Measurements from ENCODE around the gene NELFCD.

Gene NELFCD

DNA sequence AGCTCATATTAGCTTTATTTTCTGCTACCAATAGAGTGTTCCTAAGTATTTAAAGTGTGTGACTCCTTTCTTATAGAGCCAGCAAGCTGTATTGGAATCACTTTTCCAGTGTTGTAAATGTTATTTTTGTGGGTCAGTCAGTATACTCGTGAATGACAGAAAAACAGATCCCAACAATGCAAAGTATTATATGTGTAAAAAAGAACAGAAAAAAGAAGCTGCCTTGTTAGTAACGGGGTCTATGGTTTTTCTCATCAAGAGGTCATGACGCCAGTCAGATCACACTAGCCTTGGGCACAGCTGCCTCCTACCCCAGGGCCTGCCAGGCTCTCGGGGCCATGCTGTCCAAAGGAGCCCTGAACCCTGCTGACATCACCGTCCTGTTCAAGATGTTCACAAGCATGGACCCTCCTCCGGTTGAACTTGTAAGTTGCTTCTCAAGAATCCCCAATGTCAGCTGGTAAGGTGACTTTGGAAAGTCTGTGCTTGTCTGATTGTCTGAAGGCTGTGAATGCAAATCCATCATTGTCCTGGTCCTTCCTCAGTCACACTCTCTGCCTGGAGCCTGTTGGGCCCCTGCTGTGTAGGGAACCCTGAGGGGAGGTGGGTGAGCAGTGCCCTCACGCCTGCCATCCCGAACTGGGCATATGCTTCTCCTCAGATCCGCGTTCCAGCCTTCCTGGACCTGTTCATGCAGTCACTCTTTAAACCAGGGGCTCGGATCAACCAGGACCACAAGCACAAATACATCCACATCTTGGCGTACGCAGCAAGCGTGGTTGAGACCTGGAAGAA lies 9.8 kb downstream of the NELFCD start:
- in situ Hi-C loops (cut with MboI; ENCODE audit: low pct_unique_long_range_greater_than_20kb, low sequenced_read_pairs): no loop called here

DNA sequence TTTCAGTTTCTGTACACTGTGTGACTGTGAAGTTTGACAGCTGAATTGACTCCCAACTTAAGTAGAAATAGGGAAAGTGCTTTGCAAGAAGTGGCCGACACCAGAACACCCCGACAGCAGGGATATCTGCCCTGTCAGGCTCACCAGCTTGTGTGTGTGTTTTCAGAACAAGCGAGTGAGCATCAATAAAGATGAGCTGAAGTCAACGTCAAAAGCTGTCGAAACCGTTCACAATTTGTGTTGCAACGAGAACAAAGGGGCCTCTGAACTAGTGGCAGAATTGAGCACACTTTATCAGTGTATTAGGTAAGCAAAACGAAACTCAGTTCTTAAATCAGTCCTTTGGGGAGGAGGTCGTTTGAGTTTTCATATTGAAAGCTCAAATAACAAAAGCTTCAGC lies 10.7 kb downstream of the NELFCD start:
- in situ Hi-C loops (cut with MboI; ENCODE audit: low pct_unique_long_range_greater_than_20kb, low sequenced_read_pairs): no loop called here
- no peak for DNase-seq

More for the DNA sequence above, 9.8 kb downstream of the NELFCD start:
- no peak for DNase-seq

GRCh38 chr20:58992911-58993310 lies 11.9 kb downstream of the NELFCD start:
- no peak for DNase-seq
- in situ Hi-C loops (cut with MboI; ENCODE audit: low pct_unique_long_range_greater_than_20kb, low sequenced_read_pairs): no loop called here

DNA sequence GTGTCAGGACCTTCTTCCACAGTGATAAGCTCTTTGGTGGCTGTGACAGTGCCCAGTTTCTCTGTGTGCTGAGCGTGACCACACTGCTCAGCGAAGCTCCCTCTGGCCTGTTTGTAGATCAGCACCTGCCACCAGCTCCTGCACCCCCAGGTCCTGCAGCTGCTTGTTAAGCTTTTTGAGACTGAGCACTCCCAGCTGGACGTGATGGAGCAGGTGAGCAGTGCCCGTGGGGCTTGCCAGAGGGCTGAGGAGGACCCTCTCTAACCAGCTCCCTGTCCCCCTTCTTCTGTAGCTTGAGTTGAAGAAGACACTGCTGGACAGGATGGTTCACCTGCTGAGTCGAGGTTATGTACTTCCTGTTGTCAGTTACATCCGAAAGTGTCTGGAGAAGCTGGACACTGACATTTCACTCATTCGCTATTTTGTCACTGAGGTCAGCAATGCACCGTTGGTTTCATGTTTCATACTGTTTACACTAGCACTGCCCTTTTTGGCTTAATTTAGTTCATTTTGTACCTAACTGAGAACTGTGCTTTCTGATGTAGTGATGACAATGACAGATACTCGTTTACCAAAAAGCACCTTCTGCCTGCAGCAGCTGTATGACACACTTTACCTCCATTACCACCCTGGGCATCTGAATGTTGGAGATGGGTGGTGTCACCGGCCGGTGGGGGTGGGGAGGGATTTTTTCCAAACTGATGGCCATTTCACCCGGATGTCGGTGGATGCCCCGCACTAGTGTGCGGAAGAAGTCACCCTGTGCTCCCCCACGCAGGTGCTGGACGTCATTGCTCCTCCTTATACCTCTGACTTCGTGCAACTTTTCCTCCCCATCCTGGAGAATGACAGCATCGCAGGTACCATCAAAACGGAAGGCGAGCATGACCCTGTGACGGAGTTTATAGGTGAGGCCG lies 12.5 kb downstream of the NELFCD start:
- in situ Hi-C loops (cut with MboI; ENCODE audit: low pct_unique_long_range_greater_than_20kb, low sequenced_read_pairs): no loop called here
- DNase-seq: no peak

- in situ Hi-C loops (cut with MboI; ENCODE audit: low pct_unique_long_range_greater_than_20kb, low sequenced_read_pairs): no loop called here
- DNase-seq: no peak
These were observed 13.5 kb downstream of the NELFCD start for GRCh38 chr20:58994390-58995159.

GRCh38 chr20:58995461-58996225 lies 14.6 kb downstream of the NELFCD start:
- DNase-seq: no peak
- in situ Hi-C loops (cut with MboI; ENCODE audit: low pct_unique_long_range_greater_than_20kb, low sequenced_read_pairs): no loop called here

- DNase-seq: no peak
- in situ Hi-C loops (cut with MboI; ENCODE audit: low pct_unique_long_range_greater_than_20kb, low sequenced_read_pairs): no loop called here
These were observed 15.2 kb downstream of the NELFCD start for GRCh38 chr20:58996226-58996611.

GRCh38 chr20:58997141-58997770 lies 16.2 kb downstream of the NELFCD start:
- no peak for DNase-seq
- in situ Hi-C loops (cut with MboI; ENCODE audit: low pct_unique_long_range_greater_than_20kb, low sequenced_read_pairs): no loop called here

DNA sequence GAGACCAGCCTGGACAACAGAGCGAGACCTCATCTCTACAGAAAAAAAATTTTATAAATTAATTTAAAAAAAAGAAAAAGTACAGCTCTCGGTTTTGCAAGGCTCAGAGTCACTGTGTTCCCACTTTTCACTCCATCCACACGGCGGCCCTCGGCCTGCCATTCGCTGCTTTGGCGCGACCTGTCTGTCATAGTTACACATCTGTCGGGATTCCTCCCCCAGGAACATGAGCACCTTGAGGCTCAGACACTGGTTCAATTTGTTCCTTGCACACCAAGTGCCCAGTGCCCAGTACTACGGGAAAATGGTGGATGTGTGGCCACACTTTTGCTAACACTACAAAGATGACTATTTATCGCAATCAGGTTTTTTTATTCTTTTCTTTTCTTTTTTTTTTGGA lies 17.6 kb downstream of the NELFCD start:
- in situ Hi-C loops (cut with MboI; ENCODE audit: low pct_unique_long_range_greater_than_20kb, low sequenced_read_pairs): no loop called here
- no peak for DNase-seq

GRCh38 chr20:59000326-59000725 lies 19.3 kb downstream of the NELFCD start:
- in situ Hi-C loops (cut with MboI; ENCODE audit: low pct_unique_long_range_greater_than_20kb, low sequenced_read_pairs): no loop called here
- no peak for DNase-seq

DNA sequence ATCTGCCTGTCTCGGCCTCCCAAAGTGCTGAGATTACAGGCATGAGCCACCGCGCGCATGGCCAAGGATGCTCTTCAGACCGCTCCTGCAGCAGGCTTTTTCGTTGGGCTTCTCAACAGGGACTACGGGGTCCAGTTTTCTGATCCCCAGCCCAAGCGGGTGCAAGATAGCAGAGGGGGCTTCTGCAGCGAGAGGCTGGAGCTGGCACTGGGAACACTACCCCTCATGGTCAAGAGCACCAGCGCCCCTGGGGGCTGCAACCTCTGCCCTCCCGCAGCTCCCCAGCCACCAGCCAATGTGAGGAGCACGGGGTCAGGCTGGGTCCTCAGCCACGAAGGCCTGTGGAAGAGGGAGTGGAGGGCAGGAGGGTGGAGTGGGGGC lies 20.0 kb downstream of the NELFCD start:
- DNase-seq: no peak
- in situ Hi-C loops (cut with MboI; ENCODE audit: low pct_unique_long_range_greater_than_20kb, low sequenced_read_pairs): no loop called here

DNA sequence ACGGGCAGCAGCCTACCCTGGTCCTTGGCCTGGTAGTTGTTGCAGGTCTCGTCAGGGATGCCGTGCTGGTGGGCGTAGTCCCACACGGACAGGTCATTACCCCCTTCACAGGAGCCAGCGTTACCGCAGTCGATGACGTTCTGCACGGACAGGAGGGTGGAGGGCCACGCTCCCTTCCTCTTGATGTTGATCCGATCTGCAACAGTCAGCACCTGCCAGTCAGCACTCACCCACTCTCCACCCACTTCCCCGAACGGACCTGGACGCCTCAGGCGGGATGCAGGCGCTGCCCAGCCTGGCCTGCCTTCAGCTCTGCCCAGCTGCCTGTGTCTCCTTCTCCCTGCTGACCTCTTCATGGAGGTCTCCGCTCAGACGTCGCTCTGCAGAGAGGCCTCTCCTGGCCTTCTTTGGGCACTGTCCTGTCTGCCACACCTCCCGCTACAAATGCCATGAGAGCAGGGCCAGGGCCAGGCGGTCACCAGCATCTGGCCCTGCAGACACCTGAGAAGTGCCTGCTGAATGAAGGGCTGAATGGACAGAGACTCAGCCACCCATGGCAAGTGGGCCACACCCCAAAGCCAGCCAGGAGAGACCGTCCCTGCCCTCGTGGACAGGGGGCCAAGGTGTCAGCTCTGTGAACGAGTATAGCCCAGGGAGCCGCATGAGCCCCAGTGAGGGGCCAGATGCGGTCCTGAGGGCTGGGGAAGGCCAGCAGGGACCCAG lies 20.6 kb downstream of the NELFCD start:
- in situ Hi-C loops (cut with MboI; ENCODE audit: low pct_unique_long_range_greater_than_20kb, low sequenced_read_pairs): no loop called here
- DNase-seq: no peak

DNA sequence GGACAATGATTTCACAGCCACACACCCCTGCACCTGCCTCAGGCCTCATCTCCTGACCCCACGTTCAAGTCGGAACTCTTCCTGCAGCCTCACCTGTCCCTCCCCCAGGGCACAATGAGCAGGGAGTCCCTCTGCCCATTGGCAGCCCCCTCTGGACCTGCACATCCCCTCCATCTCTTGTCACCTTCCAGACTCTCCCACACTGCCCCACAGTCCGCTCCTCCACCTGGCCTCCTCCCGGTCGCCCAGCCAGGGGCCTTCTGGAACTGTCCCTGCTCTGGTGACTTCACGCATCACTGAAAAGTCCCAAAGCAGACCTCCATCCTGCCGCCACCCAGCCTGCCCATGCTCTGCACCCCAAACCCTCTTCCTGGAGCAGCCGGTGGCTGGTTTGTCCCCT lies 21.3 kb downstream of the NELFCD start:
- no peak for DNase-seq
- in situ Hi-C loops (cut with MboI; ENCODE audit: low pct_unique_long_range_greater_than_20kb, low sequenced_read_pairs): no loop called here

GRCh38 chr20:59002874-59003399 lies 21.9 kb downstream of the NELFCD start:
- DNase-seq: no peak
- in situ Hi-C loops (cut with MboI; ENCODE audit: low pct_unique_long_range_greater_than_20kb, low sequenced_read_pairs): no loop called here

- no peak for DNase-seq
- in situ Hi-C loops (cut with MboI; ENCODE audit: low pct_unique_long_range_greater_than_20kb, low sequenced_read_pairs): no loop called here
These were observed 22.9 kb downstream of the NELFCD start for GRCh38 chr20:59003836-59004492.

GRCh38 chr20:59004493-59004762 lies 23.4 kb downstream of the NELFCD start:
- in situ Hi-C loops (cut with MboI; ENCODE audit: low pct_unique_long_range_greater_than_20kb, low sequenced_read_pairs): no loop called here
- no peak for DNase-seq

DNA sequence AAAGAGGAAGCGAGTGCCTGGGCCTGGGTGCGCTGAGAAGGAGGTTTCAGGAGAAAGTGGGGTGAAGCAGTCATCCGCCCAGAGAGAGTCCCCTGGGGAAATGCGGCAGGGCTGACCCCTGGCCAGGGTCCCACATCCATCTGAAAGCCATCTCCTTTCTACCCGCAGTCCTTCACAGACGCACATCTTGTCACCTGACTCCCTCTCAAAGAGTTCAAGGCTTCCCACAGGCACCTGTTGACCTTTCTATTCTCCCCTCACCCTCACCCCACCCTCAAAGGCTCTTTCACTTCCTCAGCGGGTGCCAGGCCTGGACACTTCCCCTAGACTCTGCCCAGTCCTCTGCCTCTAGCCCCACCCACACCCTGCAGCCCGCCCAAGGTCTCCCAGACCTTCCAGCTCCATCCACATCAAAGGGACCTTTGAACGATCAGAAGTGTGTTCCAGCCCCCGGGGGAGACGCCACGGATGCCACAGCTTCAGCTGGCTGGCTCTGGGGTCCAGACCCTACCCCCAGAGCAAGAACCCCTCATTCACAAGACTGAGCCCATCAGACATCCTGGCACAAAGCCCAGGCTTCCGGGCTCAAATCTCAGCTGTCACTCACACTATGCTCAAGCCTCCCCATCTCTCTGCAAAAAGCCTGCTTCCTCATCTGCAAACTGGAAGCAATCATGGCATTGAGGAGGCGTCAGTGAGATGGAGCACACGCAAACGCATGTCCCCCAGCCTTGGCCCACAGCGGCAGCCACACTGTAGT lies 23.9 kb downstream of the NELFCD start:
- DNase-seq: peak; percentile 80
- in situ Hi-C loops (cut with MboI; ENCODE audit: low pct_unique_long_range_greater_than_20kb, low sequenced_read_pairs): no loop called here

All from KBM-7 (cell line).